ENCODE measurements around the gene ANXA8.

DNA sequence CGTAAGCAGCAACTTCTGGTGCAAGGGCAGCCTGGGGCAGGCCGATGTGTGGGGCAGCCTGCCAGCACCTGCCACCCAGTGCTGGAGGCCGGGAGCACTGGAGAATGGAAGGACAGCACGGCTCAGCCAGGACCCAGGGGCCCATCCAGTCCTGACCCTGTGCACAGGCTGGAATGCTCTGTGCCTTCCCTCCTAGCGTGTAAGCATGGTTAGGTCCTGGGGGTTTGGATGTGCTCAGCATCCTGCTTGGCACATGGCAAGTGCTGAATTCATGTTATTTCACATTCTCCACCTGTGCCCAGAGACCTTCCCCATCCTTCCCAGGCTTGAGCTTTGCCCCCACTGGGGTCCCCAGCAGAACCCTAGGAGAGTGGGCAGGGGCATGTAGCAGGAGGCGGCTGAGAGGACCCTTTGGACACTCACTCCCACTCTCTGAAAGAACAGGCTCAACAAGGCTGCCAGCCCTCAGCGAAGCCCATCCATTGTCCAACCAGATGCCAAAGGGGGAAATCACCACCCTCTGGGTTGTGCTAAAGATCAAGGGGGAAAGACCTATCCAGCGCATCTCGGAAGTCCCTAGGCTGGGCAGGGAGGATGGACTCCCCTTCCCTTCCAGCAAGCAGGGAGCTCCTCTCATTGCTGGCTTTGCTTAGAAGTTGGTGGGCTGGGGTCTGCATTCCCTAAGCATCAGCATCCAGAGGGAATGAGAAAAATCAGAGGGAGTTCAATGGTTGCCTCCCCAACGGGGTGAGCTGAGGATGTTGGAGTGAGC, 29.7 kb downstream of the ANXA8 start:
- TF ChIP-seq, protein P1, sequence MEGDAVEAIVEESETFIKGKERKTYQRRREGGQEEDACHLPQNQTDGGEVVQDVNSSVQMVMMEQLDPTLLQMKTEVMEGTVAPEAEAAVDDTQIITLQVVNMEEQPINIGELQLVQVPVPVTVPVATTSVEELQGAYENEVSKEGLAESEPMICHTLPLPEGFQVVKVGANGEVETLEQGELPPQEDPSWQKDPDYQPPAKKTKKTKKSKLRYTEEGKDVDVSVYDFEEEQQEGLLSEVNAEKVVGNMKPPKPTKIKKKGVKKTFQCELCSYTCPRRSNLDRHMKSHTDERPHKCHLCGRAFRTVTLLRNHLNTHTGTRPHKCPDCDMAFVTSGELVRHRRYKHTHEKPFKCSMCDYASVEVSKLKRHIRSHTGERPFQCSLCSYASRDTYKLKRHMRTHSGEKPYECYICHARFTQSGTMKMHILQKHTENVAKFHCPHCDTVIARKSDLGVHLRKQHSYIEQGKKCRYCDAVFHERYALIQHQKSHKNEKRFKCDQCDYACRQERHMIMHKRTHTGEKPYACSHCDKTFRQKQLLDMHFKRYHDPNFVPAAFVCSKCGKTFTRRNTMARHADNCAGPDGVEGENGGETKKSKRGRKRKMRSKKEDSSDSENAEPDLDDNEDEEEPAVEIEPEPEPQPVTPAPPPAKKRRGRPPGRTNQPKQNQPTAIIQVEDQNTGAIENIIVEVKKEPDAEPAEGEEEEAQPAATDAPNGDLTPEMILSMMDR (IDR thresholded peaks at IDR 0.05) = no peak
- TF ChIP-seq POLR2A (IDR thresholded peaks at IDR 0.05) = no peak
